NCI-H2107 (cell line): ENCODE results near the gene LPP.
"Not testable (repeated sequence)": the region's sequence is repeated elsewhere in the genome, so short reads cannot be mapped to it uniquely, and the experiment has no call there.

Source experiments
- DNase-seq: peaks from one replicate; lab custom pipeline; 2025; lab: John Stamatoyannopoulos, UW

LPP gene

DNA sequence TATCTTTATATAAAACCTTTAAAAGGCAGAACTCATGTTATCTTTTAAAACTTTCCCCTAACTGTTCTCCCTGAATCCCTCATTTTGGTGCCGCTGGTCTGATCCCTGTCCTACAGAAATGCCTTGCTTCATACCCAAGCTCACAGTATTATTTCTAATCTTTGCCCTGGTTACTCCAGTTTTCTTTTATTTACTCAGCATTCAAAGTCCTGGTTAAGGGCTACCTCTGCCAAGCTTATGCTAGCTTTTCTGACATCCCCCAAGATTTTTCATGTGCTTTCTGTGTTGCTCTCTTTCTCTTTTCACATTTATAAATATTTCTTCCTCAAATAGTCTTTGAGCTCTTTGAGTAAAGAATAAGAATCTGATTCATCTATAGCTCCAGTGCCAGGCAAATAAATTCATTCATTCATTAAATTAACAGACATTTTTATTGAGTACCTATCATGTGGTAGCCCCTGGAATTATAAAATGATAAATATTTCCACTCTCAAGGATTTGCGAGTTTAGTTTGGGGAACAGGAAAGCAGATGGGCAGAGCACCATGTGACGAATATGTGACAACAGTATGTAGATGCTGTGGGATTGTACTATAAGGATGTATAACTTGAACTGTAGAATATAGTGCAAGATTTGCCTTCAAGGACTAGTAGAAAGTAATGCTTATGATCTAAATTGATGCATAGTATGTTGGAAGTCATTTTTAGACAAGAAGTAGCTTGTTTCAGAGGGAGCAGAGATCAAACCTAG lies 247.5 kb downstream of the LPP start:
- DNase-seq: no peak

DNA sequence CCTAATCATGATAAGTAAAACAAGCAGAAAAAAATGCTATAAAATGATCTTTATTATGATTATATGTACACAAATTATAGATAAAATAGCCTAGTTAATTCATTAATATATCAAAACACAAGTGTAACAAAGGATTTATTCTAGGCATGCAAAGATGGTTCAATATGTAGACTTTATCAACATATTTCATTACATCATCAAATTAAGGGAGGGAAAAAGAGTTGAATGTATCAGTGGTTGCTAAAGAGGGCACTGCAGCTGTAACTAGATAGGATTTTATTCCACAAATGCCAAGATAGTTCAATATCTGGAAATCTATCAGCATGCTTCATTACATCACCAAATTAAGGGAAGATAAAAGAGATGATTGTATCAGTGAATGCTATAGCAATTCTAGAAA lies 248.3 kb downstream of the LPP start:
- no peak for DNase-seq

- no peak for DNase-seq
Observed at GRCh38 chr3:188403404-188403803, 249.4 kb downstream of the LPP start.

DNA sequence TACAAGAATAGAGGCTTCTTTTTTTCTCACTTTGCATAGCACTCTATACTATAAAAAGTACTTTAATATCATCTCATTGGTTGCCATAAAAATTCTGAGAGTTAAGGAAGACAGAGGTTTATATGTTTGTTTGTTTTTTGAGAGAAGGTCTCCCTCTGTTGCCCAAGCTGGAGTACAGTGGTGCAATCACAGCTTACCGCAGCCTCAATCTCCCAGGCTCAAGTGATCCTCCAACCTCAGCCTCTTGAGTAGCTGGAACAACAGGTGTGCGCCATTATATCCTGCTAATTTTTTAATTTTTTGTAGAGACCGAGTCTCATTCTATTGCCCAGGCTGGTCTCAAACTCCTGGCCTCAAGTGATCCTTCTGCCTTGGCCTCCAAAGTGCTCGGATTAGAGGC lies 250.2 kb downstream of the LPP start:
- no peak for DNase-seq

GRCh38 chr3:188404701-188405100 lies 250.7 kb downstream of the LPP start:
- no peak for DNase-seq

DNA sequence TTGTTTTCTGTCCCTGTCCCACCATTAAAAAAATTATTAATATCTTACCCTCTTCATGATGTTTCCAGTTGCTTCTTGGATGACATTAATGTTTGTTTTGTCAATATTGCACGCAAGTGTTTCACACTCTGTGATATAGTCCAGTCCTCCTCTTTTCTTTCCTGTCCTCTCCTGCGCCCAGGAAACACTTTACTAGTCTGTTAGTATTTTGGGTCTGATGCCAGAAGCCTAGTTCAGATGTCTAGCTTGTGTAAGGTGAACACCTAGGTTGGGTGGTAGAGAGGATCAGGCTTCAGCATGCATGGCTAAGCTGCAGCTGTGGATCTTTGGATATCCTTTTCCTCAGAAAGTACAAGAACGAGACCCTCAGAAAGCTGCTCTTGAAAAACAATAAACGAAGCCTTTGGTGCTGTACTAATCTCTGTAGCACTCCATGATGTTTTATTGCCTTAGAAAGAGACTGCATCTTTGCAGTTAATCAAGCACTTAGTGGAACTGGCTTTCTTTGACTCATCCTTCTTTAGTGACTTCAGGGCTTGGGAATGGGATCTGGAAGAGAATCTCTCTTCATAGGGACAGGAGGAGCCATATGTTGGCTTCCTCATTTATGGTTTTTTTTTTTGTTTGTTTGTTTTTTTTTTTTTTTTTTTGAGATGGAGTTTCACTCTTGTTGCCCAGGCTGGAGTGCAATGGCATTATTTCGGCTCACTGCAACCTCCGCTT lies 253.4 kb downstream of the LPP start:
- DNase-seq: no peak

DNA sequence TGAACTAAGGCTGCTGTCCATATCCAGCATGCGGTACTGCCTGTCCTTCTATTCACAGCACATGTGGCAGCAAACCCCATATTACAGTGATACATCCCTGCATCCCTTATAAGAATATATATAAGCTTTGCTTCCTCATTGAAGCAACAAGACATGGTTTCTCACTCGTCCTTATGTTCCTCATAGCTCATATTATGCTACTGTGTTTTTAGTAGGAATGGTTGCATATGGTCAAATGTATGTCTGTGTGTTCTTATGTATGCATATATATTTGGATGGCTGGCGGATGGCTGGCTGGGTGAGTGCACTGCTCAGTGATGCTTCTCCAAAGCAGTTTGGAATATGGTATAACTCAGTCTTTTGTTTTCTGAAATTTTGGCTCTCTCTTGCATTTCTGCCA lies 254.9 kb downstream of the LPP start:
- DNase-seq: no peak

- DNase-seq: no peak
Observed at GRCh38 chr3:188411750-188412149, 257.8 kb downstream of the LPP start.

DNA sequence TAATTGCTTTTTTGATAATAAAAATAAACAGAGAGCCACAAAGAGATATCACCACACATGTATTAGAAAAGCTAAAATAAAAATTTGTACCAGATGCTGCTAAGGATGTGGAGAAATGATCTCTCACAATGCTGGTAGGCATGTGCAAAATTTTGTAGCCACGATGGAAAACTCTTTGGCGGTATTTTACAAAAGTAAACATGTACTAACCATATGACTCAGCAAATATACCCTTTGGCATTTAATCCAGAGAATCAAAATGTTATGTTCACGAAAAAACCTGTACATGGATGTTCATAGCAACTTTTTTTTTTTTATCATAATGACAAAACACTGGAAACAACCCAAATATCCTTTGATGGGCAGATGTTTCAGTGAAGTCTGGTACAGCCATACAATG lies 261.2 kb downstream of the LPP start:
- DNase-seq: no peak

DNA sequence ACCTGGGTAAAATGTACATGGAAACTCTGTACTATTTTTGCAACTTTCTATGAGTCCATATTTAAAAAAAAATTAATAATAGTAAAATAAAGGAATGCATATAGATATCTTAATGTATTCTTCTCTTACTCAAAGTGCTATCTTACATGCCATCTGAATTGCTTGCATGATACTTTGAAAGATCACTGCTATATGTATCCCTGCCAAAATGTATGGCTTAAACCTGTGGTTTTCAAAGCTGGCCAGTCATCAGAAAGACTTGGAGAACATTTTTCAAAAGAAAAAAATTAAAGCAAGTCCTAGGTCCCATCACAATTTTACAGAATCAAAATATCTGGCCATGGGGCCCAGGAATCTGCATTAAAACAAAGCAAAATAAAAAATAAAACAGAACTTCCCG lies 262.1 kb downstream of the LPP start:
- DNase-seq: no peak

- no peak for DNase-seq
Observed at GRCh38 chr3:188417271-188417696, 263.3 kb downstream of the LPP start.

DNA sequence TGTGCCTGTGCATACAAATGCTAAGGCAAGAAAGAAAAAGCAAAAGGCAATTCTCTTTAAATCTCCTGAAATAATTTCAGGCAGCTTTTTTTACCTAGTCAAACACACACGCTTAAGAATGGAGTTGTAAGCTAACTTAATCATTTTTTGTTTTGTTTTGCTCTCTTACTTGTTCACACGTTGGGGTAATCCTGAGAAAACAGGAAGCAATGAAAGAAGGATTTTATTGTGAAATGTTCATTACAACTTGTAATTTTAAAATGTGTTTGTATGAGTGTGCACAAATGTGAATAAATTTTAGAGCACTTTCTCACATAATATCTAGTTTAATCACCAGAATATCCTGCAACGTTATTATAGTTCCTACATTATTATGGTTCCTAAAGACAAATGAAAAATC lies 263.8 kb downstream of the LPP start:
- no peak for DNase-seq

DNA sequence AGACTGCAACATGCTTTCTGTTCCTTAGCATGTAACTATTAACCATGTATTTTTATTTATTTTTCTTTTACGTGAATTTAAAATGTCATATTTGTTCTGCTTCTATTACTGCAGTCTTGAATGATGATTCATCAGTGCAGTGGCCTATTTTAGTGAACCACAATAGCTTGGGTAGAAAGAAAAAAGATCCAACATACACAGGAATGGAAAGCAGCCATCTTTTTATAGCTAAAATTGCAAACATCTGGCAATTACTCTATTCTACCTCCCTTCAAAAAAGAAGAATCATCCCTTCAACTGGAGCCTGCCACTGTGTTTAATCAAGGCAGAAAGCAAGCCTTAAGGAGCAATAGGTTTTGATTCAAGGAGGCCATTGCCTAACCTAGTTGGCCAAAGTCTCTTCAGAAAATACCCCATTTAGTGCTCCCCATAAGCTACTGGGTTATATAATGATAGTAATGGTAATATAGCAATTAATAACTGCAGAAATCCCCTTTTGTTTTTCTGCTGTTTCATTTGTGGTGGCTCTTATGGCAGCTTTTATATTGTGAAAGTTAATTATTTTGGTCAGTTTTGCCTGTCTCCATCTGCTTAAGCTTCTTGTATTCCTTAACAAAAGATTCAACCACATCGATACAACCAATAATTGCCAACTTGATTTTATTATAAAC lies 267.3 kb downstream of the LPP start:
- DNase-seq: no peak

DNA sequence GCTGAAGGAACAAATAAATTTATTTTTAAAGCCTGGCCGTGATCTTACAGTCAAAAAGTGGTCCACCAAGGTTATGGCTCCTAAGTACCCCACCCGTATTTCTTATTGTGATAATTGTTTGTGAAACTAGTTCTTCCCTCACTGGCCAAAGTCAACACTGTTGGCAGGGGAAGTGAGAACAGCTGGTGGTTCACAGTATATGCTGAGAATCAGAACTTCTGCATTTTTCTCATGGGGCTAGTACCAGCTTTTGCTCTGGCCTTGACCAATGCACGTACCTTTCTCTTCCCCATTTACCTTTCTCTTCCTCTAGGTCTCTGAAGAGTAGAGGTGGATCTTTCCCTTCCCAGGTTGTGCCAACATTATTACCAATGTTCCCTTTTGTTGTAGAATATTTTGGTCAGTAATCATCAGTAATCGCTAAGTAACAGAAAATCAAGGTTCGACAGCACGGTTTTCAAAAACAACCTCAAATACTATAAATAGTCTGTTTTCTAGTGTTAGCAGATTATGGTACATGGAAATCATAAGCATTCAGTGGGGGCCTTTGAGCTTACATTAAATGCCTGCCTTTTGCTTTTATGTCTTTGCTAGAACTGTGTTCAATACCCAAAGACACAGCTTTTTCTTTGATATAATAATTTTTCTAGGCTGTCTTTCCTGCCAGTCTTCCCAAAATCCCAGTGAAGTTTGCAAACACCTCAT lies 268.0 kb downstream of the LPP start:
- DNase-seq: no peak

DNA sequence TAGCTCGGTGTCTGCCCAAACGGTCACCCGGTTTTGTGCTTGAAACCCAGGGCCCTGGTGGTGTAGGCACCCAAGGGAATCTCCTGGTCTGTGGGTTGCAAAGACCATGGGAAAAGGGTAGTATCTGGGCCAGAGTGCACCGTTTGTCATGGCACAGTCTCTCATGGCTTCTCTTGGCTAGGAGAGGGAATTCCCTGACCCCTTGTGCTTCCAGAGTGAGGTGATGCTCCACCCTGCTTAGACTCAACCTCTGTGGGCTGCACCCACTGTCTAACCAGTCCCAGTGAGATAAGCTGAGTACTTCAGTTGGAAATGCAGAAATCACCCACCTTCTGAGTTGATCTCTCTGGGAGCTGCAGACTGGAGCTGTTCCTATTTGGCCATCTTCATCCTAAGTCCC lies 274.0 kb downstream of the LPP start:
- DNase-seq: not testable (repeated sequence)

- DNase-seq: no peak
Observed at GRCh38 chr3:188431040-188431439, 277.1 kb downstream of the LPP start.

GRCh38 chr3:188431553-188431952 lies 277.6 kb downstream of the LPP start:
- no peak for DNase-seq

DNA sequence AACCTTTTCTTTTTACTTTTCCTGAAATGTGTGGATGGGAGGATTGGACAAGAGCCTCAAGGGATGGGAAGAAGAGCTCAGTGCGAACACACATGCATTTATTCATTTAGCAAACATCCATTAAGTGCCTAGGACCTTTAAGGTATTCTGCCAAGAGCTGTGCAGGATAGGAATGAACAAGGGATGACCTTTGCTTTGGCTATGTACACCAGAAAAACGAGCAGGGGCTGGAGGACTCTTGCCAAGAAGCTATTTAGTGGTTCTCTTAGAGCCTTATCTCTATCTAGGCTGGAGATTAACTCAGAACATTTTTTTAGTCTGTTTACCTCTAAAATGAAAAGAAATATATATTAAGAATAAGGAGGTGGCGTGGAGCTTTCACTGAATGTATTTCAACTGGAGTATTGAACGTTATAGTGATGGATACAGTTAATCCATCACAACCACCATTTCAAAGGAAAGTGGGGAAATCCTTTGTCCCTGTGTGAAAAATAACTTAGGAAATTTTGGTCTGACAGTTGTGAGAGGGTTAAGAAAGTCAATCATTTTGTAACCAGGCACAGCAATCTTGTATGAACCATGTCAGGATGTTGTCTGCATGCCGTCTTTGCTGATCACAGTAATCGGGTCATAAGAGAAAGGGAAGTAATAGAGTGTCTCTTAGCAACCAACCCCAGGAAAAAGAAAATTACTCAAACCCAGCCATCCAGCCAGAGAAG lies 279.0 kb downstream of the LPP start:
- no peak for DNase-seq

GRCh38 chr3:188433521-188434150 lies 279.7 kb downstream of the LPP start:
- no peak for DNase-seq

GRCh38 chr3:188434594-188434993 lies 280.6 kb downstream of the LPP start:
- no peak for DNase-seq

DNA sequence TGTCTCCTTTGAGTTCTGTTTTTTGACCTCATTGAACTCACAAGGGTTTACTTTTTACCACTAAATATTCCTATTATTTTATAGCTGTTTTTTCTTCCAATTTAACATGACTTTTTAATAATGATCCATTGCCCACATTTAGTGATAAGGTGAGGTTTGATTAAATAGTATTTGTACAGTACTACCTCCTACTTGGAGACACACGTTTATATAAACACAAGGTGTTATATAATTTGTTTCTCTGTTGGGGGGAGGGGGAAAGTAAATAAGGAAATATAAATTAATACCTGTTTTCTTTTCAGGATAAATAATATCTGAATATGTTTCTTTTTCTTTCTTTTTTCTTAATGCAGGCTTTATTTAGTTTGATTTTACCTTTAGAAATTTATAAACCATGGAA lies 281.3 kb downstream of the LPP start:
- DNase-seq: no peak
